HG02642 (cell line): ENCODE data around the gene TMEM156.
"Not testable (repeated sequence)": the region's sequence is repeated elsewhere in the genome, so short reads cannot be mapped to it uniquely, and the experiment has no call there.

Source experiments
- ATAC-seq: cut with Tn5 transposase; IDR thresholded peaks from one replicate; pipeline ENCODE4 v1.9.1; 2021; ENCODE audit warnings: mild to moderate bottlenecking; ENCODE audit not compliant: unreplicated experiment, poor library complexity

The TMEM156 gene

DNA sequence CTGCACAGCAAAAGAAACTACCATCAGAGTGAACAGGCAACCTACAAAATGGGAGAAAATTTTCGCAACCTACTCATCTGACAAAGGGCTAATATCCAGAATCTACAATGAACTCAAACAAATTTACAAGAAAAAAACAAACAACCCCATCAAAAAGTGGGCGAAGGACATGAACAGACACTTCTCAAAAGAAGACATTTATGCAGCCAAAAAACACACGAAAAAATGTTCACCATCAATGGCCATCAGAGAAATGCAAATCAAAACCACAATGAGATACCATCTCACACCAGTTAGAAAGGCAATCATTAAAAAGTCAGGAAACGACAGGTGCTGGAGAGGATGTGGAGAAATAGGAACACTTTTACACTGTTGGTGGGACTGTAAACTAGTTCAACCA lies 30.2 kb downstream of the TMEM156 start:
- ATAC-seq: not testable (repeated sequence)

DNA sequence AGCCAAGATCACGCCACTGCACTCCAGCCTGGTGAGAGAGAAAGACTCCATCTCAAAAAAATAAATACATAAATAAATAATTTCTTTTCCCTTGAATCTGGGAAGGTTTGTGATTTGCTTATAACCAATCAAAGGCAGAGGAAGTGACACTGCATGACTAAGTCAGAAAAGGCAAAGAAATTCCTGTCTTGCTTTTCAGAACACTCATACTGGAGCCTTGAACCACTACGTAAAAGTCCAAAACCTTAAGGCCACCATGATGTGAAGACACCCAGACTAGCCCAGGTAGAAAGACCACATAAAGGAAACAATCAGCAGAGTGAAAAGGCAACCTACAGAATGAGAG lies 36.6 kb downstream of the TMEM156 start:
- no peak for ATAC-seq

DNA sequence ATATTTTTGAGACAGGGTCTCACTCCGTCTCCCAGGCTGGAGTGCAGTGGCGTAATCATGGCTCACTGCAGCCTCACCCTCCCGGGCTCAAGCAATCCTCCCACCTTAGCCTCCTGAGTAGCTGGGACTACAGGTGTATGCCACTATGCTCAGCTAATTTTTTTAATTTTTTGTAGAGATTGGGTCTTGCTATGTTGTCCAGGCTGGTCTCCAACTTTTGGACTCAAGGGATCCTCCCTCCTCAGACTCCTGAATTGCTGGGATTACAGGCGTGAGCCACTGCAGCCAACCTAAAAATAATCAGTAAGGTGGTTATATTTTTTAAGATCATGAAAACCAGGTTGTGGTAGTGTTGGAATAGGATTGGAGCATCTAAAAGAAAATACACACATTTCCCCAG lies 38.1 kb downstream of the TMEM156 start:
- ATAC-seq: no peak

DNA sequence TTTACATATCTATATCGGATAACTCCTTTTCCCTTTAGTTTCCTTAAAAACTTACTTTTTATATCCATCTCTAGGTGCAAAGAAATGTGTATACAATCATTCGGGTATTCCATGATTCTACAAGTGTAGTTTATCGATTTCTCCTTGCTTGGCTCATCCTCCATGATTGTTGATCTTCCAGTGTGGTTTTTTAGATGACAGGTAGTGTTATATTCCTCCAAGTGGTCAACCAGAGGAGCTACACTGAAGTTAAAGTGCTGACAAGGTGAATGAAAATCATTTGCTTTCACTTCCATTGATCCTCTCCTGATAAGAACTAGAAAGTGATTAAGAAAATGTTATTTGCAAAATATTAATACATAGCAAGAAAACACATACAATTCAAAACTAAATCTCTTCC lies 38.5 kb downstream of the TMEM156 start:
- ATAC-seq: no peak

DNA sequence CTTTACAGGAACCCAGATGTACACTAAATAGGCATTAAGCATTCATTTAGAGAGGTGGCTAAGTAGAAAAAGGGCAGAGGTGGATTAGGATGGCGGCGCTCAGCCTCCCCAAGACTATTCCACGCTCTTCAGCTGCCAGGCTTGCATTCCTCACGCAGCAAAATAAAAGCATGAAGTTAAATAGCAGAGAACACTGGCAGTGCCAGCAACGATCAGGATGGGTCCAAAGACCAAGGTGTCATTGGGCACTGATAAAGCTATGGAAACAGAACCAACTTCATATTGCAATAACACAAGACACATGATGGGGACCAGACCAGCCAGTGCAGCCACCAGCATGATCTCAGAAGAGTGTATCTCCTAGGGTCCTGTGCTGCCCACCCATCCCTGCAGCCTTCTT lies 42.0 kb downstream of the TMEM156 start:
- no peak for ATAC-seq

DNA sequence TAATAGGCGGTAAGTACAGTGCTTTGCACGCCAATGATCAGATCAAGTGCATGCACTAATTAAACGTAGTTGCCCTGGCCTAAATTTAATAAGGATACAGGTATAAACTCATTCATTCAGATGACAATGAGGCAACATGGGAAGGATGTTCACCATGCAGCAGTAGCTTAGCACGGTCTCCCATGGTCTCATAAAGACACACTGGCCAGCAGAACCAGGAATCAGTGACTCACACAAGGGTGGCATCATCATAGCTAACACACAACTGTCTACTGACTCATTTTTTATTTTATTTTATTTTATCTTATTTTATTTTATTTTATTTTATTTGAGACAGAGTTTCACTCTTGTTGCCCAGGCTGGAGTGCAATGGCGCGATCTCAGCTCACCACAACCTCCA lies 42.7 kb downstream of the TMEM156 start:
- ATAC-seq: no peak

DNA sequence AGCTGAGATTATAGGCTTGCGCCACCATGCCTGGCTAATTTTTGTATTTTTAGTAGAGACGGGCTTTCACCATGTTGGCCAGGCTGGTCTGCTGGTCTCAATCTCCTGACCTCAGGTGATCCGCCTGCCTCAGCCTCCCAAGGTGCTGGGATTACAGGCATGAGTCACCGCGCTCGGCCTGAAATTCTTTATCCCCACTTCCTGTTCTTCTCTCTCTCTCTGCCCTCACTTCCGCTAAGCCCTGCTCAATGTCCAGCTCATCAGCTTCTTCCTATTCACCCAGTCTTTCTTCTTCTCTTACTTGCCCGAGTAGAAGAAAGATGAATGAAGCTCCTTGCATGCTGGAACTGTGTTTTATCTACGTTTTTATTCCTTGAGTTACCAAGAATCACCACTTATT lies 43.9 kb downstream of the TMEM156 start:
- ATAC-seq: not testable (repeated sequence)

DNA sequence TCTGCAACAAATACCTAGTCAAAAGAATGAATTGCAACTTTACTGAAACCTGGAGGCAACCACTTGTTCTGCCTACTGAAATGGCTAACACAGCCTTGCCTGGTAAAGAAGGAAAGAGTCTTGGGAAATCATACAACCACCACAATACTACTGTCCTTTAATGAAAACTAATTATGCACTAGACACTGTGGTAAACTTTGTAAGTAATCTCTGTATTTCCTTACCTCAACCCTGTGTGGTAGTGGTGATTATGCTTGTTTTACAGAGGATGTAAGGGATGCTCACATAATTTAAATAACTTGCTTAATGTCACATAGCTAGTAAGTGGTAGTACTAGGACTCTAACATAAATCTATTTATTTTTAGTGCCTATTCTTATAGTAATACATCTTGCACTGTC lies 44.7 kb downstream of the TMEM156 start:
- no peak for ATAC-seq

DNA sequence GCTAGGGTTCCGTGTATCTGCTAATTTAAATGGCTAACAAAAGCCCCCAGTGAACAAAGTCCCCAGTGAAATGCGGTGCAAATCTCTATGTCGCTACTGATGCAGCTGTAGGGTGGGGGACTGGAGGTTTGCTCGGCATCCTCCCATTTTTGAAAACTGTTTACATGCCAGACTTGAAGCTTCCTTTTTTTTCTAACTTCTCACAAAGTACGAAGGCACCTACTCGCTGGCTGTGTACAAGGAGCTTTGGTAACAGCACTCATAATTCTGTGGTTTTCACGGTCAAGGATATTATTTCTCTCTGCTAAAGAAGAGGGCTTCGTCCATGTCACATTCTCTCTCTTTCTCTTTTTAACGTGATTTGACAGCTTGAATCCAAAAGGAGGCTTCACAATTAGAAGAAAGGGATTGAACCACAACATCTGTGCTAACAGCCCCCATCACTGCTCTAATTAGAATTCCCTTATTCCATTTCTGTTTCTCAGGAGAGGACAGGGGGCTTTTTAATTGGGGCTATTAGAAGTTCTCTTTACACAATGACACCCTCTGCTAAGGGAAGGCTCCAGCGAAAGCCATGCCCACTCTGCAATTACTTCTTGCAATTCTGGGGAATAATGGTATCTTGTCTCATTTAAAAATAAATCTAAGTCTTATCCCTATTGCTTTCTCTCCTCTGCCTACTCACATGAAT lies 46.7 kb downstream of the TMEM156 start:
- no peak for ATAC-seq

DNA sequence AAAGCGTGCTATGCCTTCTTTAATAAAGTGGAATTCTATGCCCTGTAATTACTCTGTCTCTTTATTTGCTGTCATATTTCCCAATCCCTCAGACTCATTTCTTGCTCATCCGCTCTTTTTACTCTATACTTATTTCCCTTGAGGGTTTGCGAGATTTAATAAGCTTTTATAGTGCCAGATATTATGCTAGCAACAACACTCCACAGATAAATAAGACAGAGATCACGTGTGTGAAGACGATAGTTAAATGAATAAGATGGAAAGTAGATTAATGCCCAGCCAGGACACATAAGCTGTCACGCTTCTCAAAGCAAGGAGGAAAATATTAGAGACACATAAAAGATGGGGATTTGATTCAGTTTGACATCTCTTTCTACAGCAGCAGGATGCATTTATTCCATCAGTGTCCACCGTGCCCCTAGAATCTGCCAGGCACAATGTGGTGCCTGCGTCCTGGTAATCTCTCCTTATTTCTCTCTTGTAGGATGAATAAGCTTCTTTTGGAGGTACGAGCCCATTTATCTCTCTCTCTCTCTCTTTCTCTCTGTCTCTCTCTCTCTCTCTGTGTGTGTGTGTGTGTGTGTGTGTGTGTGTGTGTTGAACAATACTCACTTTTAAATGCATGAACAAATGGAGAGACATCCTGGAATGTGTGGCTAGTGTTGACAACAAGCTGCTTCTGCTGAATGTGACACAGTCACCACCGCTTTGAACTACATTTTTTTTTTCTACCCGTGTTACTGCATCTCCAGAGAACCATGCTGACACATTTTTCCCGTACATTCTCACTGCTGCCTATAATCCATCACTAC lies 48.2 kb downstream of the TMEM156 start:
- ATAC-seq: no peak

DNA sequence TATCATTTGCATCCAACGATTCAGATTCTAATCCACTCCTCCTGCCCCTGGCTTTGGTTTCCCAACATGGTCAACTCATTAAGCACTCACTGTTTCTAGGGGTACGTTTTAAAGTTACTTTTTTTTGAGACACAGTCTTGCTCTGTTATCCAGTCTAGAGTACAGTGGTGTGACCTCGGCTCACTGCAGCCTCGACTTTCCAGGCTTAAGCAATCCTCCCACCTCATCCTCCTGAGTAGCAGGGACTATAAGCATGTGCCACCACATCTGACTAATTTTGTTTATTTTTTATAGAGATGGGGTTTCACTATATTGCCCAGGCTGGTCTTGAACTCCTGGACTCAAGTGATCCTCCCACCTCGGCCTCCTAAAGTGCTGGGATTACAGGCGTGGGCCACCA lies 48.9 kb downstream of the TMEM156 start:
- no peak for ATAC-seq

DNA sequence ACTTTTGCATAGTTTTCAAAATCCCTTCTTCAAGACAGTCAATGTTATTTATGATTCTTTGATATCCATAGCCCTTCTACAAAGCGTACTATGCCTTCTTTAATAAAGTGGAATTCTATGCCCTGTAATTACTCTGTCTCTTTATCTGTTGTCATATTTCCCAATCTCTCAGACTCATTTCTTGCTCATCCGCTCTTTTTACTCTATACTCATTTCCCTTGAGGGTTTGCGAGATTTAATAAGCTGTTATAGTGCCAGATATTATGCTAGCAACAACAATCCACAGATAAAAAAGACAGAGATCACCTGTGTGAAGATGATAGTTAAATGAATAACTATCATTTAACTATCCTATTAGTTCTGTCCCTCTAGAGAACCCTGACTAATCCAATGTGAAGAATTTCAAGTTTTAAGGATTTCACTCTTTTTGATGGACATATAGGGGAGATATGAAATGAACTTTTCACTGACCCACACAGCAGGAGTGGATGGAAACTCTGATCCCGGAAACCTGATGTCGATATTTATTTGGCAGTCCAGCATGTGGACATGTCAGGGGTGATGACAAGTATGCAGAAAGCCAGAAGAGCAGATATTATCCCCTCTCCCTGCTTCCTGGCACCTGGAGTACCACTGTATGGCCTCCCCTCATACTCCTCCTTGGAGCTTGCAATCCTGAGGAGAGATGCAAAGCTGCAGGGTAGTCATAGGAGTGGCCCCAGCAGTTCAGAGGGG lies 49.7 kb downstream of the TMEM156 start:
- ATAC-seq: no peak

DNA sequence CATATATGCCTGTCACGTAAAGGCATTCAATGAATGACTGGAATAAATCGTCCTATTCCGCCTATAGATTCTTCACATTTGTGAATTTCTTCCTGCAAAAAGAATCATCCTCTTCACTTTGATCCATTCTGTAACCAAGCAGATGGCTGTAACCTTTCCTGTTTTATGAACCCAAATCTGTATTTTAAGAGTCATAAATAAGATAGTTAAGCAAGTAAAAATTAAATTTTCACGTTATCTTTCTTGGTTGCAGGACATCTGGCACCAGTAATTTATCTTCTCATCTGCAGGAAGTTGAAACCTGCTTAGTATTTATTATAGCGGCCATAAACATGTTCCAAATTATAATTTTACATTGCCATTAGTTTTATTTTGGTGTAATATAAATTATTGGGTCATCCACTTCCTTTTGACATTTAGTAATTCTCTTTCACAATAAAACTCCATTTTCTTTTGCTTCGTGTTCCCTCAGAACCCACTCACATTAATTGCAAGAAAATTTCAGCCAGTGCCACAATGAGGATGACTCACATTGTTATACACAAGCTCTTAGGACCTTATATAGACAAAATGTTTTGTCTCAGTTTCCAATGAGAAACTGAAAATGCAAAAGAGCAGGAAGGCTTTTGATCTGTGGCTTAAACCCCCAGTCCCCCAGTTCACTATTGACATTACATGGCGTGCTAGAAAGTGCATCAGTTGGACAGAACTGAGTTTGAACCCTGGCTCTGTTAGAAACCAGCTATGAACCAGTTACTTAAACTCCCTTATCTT lies 51.1 kb downstream of the TMEM156 start:
- no peak for ATAC-seq

DNA sequence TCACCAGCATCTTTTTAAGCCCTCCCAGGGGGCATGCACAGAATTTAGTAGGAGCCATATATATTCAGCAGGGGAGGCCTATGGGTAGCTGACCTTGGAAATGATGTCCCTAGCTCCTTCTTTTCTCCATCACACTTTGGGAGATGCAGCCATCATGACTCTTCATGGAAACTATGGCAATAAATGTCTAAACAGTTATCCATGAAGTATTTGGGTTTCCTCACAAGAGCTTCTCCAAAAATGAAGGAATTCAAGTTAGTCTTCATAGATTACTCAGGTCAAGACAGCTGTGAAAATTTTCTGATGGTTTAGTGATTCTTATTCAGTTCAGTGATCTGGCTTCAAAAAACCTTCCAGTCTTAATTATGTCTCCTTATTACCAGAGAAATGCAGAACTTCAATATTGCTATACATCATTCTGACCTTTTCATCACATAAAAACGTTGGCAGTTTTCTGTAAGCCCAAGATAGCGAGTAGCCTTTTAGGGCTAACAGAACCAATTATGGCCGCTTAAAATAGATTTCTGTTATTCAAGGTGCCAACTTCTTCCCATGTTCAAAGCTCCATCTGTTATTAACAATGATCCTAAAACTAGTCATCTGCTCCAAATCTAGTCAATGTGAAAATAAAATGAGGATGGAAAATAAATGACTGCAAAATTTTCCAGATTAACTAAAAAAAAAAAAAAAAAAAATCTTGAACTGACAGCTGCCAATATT lies 52.5 kb downstream of the TMEM156 start:
- no peak for ATAC-seq

DNA sequence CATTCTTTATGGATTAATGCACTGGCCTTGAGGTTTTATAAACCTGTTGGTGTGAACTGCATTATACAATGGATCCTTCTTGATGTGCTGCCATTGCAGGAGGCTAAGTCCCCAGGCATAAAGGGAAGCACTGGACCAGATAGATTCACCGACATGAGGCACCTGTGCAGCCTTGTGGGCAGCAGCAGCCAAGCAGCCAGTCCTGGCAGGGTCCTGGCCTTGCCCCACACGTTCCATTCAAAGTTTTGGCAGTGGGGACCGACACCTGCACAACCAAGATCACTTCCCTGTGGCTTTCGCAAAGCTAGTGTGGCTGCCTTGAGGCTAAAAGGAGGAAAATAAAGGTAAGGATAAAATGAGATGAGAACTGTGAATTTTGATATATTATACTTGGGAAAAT lies 53.1 kb downstream of the TMEM156 start:
- ATAC-seq: no peak

DNA sequence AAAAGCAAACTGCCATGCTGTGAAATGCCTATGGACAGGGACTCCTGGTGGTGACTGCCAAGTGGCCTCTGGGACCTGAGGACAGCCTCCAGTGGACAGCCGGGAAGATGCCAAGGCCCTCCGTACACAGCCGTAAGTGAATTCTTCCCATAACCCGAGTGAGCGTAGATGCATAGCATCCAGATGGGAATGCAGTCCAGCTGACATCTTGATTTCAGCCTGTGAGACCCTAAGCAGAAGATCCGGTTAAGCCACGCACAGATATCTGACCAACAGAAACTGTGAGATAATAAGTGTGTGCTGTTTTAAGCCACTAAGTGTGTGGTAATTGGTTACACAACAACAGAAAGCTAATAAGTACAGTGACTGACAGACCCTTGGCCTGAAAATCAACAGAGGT lies 55.9 kb downstream of the TMEM156 start:
- ATAC-seq: no peak

DNA sequence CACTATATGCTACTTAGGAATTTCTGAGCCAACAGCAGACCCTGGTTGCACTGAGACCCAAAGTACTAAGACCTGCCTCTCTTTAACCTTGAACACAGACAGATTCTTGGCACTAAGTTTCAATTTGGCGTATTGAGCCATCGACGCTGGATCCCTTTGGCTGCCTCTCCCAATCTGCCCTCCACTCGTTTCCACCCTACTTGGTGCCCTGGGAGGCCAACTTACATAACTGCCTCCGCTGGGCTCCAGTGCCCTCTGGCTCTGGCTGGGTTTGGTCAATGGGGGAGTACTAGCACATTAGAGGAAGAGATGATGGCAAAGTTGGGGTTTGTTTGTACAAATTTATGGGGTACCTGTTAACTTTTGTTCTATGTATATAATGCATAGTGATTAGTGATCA lies 63.5 kb downstream of the TMEM156 start:
- no peak for ATAC-seq

DNA sequence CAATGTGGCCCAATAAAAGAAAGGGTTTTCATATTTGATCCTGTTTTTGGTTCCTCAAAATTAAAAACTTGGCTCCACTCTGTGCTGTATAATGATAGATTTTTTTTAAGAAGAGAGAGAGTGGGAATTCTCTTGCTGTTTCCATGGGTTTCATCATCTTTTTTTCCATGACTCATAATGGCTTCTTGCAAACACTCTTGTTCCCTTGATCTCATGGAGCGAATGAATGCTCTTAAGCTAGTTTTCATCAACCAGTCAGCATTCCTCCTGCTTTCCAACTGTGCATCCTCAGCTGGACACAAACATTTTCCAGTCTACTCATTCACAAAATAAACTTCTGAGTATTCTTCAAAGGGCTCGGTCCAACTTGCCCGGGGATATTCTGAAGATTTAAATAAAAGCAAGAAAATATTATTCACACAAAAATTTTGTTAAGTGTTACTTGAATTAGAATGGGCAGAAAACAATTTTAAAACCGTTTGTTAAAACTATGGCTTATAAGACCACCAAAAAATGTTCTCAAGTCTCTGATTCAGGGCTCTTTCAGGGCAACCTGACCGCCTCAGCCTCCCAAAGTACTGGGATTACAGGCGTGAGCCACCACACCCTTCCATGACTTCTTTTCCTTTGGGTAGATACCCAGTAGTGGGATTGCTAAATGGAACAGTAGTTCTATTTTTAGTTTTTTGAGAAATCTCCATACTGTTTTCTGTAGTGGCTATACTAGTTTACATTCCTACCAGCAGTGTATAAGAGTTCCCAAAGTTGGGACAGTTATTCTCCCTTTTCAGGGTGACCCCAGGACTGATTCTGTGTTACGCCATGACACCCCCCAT lies 64.7 kb downstream of the TMEM156 start:
- no peak for ATAC-seq

DNA sequence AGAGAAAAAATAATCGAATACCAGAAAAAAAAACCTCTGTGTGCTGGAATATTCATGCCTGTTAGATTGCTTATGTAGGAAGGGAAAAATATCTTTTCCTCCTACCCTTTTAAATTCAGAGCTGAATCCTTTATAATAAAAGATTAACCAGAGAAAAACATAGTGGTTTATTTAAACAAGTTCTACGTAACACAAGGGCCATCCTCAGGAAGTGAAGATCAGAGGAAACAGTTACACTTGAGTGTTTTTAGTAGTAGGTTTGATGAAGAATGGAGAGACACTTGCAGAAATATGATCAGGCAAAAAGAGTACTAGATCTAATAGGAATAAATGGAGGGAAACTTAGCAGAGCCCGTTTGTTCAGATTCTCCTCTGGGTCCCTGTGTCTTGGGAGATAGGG lies 66.3 kb downstream of the TMEM156 start:
- ATAC-seq: no peak
